DOHH2 (cell line): ENCODE data around the gene SCN4A.

Experiments
- H3F3A ChIP-seq: fragments of 200-600 bp; sonication (generic), shearing (Covaris generic); 2 replicates; pipeline ENCODE4 v1.6.0; 2016; ENCODE audit warnings: antibody characterized with exemption, mild to moderate bottlenecking; ENCODE audit not compliant: control insufficient read depth, insufficient read depth
- H3K27ac ChIP-seq: fragments of 200-600 bp; sonication (generic); 2 replicates; pipeline ENCODE4 v1.5.1; 2014; ENCODE audit warnings: low read depth, mild to moderate bottlenecking, low read length, moderate library complexity
- H3K27me3 ChIP-seq: fragments of 200-600 bp; sonication (generic); 2 replicates; pipeline ENCODE4 v1.6.1; 2014; ENCODE audit warnings: mild to moderate bottlenecking, low read length, mixed read lengths; ENCODE audit not compliant: control insufficient read depth
- H3K36me3 ChIP-seq: fragments of 200-600 bp; sonication (generic); 2 replicates; pipeline ENCODE4 v1.6.1; 2014; ENCODE audit warnings: mild to moderate bottlenecking, low read length, moderate library complexity, mixed read lengths; ENCODE audit not compliant: control insufficient read depth
- H3K4me1 ChIP-seq: fragments of 200-600 bp; sonication (generic); 2 replicates; pipeline ENCODE4 v1.6.1; 2014; ENCODE audit warnings: mild to moderate bottlenecking, low read length, mixed read lengths; ENCODE audit not compliant: control insufficient read depth
- H3K4me2 ChIP-seq: fragments of 200-600 bp; sonication (generic); 2 replicates; pipeline ENCODE4 v1.6.0; 2014; ENCODE audit warnings: mild to moderate bottlenecking, low read length, moderate library complexity
- H3K4me3 ChIP-seq: fragments of 200-600 bp; sonication (generic); 2 replicates; pipeline ENCODE4 v1.5.1; 2014; ENCODE audit warnings: mild to moderate bottlenecking, low read length, mixed read lengths
- H3K79me2 ChIP-seq: fragments of 200-600 bp; sonication (generic); 2 replicates; pipeline ENCODE4 v1.6.1; 2014; ENCODE audit warnings: mild to moderate bottlenecking, low read length, mixed read lengths; ENCODE audit not compliant: control insufficient read depth
- H3K9me2 ChIP-seq: fragments of 200-600 bp; sonication (generic); replicated peaks from 2 replicates; pipeline ENCODE4 v1.6.1; 2014; ENCODE audit warnings: mild to moderate bottlenecking, low read length, mixed read lengths; ENCODE audit not compliant: control insufficient read depth
- H3K9me3 ChIP-seq: fragments of 200-600 bp; sonication (generic); 2 replicates; pipeline ENCODE4 v1.6.1; 2014; ENCODE audit warnings: antibody characterized with exemption, low read length, mixed read lengths; ENCODE audit not compliant: control insufficient read depth, insufficient read depth
- H4K20me1 ChIP-seq: fragments of 200-600 bp; sonication (generic); 2 replicates; pipeline ENCODE4 v1.6.0; 2014; ENCODE audit warnings: low read depth, mild to moderate bottlenecking, antibody characterized with exemption, low read length, moderate library complexity; ENCODE audit not compliant: control insufficient read depth, insufficient read depth
- CTCF ChIP-seq: fragments of 200-600 bp; sonication (generic); IDR thresholded peaks from one replicate; pipeline ENCODE4 v1.5.1; 2014; ENCODE audit warnings: antibody characterized with exemption, mild to moderate bottlenecking, low read depth, low read length; ENCODE audit not compliant: poor library complexity, severe bottlenecking
- EZH2phosphoT487 ChIP-seq: fragments of 200-600 bp; sonication (generic); IDR thresholded peaks from 2 replicates; pipeline ENCODE4 v1.6.1; 2017; ENCODE audit warnings: borderline replicate concordance, mild to moderate bottlenecking, antibody characterized with exemption, low read length, moderate library complexity, mixed read lengths

SCN4A gene

GRCh38 chr17:63960430-63960829, 12.3 kb downstream of the SCN4A start:
- H3K9me2 ChIP-seq = no peaks in the 10 kb centered on the region
- no peaks in the 10 kb centered on the region for H3K79me2 ChIP-seq
- 0 out of 2 replicates have a peak, but pooled peaks cover 4% of the 10 kb centered on the region for H3F3A ChIP-seq
- no peak overlapping the region for H3K27ac ChIP-seq
- H3K9me3 ChIP-seq = no peaks in the 10 kb centered on the region
- TF ChIP-seq CTCF (no peak), EZH2phosphoT487 (no peak)
- no peaks in the 10 kb centered on the region for H3K36me3 ChIP-seq
- H3K4me2 ChIP-seq = no peak overlapping the region
- no peaks in the 10 kb centered on the region for H4K20me1 ChIP-seq
- no peak overlapping the region for H3K4me3 ChIP-seq
- H3K27me3 ChIP-seq = no peaks in the 10 kb centered on the region
- H3K4me1 ChIP-seq = peaks cover 4% of the 10 kb centered on the region

- H3K9me2 ChIP-seq = no peaks in the 10 kb centered on the region
- H3K4me2 ChIP-seq = no peak overlapping the region
- H3K9me3 ChIP-seq = no peaks in the 10 kb centered on the region
- no peak overlapping the region for H3K27ac ChIP-seq
- no peaks in the 10 kb centered on the region for H3K36me3 ChIP-seq
- H3K4me3 ChIP-seq = no peak overlapping the region
- peaks cover 7% of the 10 kb centered on the region for H3K4me1 ChIP-seq
- H4K20me1 ChIP-seq = no peaks in the 10 kb centered on the region
- TF ChIP-seq CTCF = no peak
- TF ChIP-seq EZH2phosphoT487 = no peak
- H3F3A ChIP-seq = 0 out of 2 replicates have a peak, but pooled peaks cover 4% of the 10 kb centered on the region
- no peaks in the 10 kb centered on the region for H3K27me3 ChIP-seq
- H3K79me2 ChIP-seq = no peaks in the 10 kb centered on the region
These were observed 12.7 kb downstream of the SCN4A start for GRCh38 chr17:63960006-63960405.

GRCh38 chr17:63956296-63956920, 16.3 kb downstream of the SCN4A start:
- Histone ChIP-seq H3K36me3 (no peaks in the 10 kb centered on the region), H3K79me2 (no peaks in the 10 kb centered on the region), H3K4me1 (peaks cover 24% of the 10 kb centered on the region), H3K9me2 (no peaks in the 10 kb centered on the region), H3K27ac (no peak overlapping the region), H3F3A (peaks cover 5% of the 10 kb centered on the region; the same call in 1 of the 2 replicates), H3K9me3 (no peaks in the 10 kb centered on the region), H4K20me1 (no peaks in the 10 kb centered on the region), H3K4me2 (no peak overlapping the region), H3K27me3 (no peaks in the 10 kb centered on the region), H3K4me3 (no peak overlapping the region)
- TF ChIP-seq CTCF (no peak), EZH2phosphoT487 (no peak)
